Lower leg skin (tissue), 3 donors: ENCODE measurements around the gene SLC35E3.

Experiments used
- CTCF ChIP-seq, 3 donors: fragments of 450-650 bp; IDR thresholded peaks; one replicate each; pipeline ENCODE4 v1.5.1; 2016; ENCODE audit warnings: antibody characterized with exemption in 3 of 3, mild to moderate bottlenecking in 3 of 3, moderate library complexity in 2 of 3
- POLR2A ChIP-seq, 2 donors: fragments of 450-650 bp; IDR thresholded peaks; one replicate each; pipeline ENCODE4 v1.6.1; 2016 to 2017; ENCODE audit warnings: antibody characterized with exemption in 2 of 2, mild to moderate bottlenecking in 1 of 2, moderate library complexity in 1 of 2

GRCh38 chr12:68739891-68740290 is 6.1 kb upstream of the SLC35E3 start:
- TF ChIP-seq CTCF (IDR thresholded peaks at IDR 0.05) (no peak), POLR2A (IDR thresholded peaks at IDR 0.05) (no peak)
